ENCODE data around the gene IHH. TPM values are rescaled to one million over a fixed set of nuclear protein-coding genes. Genes with fewer than 3 reads are reported as not detected.

Gene IHH
- total and polyA plus RNA-seq, 2 donors (not counting 1 experiment from before 2014, with no cell fraction given) = 0.15 to 0.22 TPM

DNA sequence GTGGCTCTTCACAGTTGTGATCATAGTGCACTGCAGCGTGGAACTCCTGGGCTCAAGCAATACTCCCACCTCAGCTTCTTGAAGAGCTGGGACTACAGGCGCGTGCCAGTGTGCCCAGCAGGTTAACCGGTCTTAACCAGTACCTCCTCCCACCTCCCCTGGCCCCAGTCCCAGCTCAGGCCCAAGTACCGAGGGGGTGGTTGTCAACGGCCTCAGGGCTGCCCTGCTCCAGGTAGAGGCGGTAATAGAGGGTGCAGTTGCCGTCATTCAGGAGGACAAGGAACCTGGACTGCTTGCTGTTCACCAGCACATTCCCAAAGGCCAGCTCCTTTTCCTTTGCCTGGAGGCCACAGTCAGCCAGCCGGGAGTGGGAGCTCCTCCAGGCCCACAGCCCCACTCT lies 39.1 kb downstream of the IHH start:
- H3K9ac ChIP-seq (ENCODE audit: low read length) = no peak overlapping the region
- H3K4me3 ChIP-seq (ENCODE audit: control extremely low read depth in 1 of 5, extremely low read depth in 1 of 5, insufficient read depth in 1 of 5, low read depth in 2 of 5, low read length in 4 of 5) = no peak overlapping the region
- WGBS (ENCODE audit: insufficient coverage) = 82% methylated on average over 9 of the region's 9 CpGs
- H3K27ac ChIP-seq (ENCODE audit: low read length in 2 of 2) = no peak overlapping the region
- Mint-ChIP-seq H3K9me3 (ENCODE audit: insufficient read depth) (no peaks in the 10 kb centered on the region), H3K4me3 (no peak overlapping the region), H3K27me3 (peaks cover 27% of the 10 kb centered on the region), H3K4me1 (no peaks in the 10 kb centered on the region), H3K27ac (no peak overlapping the region)
- TF ChIP-seq, protein P1, sequence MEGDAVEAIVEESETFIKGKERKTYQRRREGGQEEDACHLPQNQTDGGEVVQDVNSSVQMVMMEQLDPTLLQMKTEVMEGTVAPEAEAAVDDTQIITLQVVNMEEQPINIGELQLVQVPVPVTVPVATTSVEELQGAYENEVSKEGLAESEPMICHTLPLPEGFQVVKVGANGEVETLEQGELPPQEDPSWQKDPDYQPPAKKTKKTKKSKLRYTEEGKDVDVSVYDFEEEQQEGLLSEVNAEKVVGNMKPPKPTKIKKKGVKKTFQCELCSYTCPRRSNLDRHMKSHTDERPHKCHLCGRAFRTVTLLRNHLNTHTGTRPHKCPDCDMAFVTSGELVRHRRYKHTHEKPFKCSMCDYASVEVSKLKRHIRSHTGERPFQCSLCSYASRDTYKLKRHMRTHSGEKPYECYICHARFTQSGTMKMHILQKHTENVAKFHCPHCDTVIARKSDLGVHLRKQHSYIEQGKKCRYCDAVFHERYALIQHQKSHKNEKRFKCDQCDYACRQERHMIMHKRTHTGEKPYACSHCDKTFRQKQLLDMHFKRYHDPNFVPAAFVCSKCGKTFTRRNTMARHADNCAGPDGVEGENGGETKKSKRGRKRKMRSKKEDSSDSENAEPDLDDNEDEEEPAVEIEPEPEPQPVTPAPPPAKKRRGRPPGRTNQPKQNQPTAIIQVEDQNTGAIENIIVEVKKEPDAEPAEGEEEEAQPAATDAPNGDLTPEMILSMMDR (IDR thresholded peaks at IDR 0.05) = no peak
- no peak for TF ChIP-seq EZH2 (IDR thresholded peaks at IDR 0.05; ENCODE audit: borderline replicate concordance, insufficient read depth, low read depth, low read length, poor library complexity, severe bottlenecking)
- H3K27me3 ChIP-seq (replicated peaks in 1 of 4; ENCODE audit: control extremely low read depth in 1 of 4, control insufficient read depth in 3 of 4, insufficient read depth in 4 of 4, low read length in 3 of 4) = peaks cover 0 to 14% (median 1%) of the 10 kb centered on the region in 4 experiments
- H2AFZ ChIP-seq (ENCODE audit: insufficient read depth, low read depth, low read length, poor library complexity, severe bottlenecking) = no peak overlapping the region
- POLR2A ChIA-PET = no interaction called here
- intact Hi-C loops (cut with micrococcal nuclease) = no loop called here
- H3K4me2 ChIP-seq (replicated peaks; ENCODE audit: low read depth, low read length, poor library complexity, severe bottlenecking) = no peak overlapping the region
- H4K20me1 ChIP-seq (ENCODE audit: control insufficient read depth, insufficient read depth, low read length, poor library complexity, severe bottlenecking) = no peaks in the 10 kb centered on the region
- no peaks in the 10 kb centered on the region for H3K36me3 ChIP-seq (replicated peaks in 1 of 2; ENCODE audit: control extremely low read depth in 1 of 2, control insufficient read depth in 1 of 2, extremely low read depth in 1 of 2, insufficient read depth in 2 of 2, low read length in 1 of 2)
- DNase-seq (no peak), ATAC-seq (ENCODE audit: low read depth) (no peak)
- no peaks in the 10 kb centered on the region for H3K9me3 ChIP-seq (ENCODE audit: control extremely low read depth in 1 of 3, control insufficient read depth in 2 of 3, insufficient read depth in 1 of 3, low read length in 2 of 3)
- no peaks in the 10 kb centered on the region for H3K79me2 ChIP-seq (ENCODE audit: control insufficient read depth, insufficient read depth, low read length)
- CTCF ChIA-PET = no interaction called here
- H3K4me1 ChIP-seq (ENCODE audit: control insufficient read depth in 2 of 2, insufficient read depth in 2 of 2, low read length in 2 of 2) = no peaks in the 10 kb centered on the region

DNA sequence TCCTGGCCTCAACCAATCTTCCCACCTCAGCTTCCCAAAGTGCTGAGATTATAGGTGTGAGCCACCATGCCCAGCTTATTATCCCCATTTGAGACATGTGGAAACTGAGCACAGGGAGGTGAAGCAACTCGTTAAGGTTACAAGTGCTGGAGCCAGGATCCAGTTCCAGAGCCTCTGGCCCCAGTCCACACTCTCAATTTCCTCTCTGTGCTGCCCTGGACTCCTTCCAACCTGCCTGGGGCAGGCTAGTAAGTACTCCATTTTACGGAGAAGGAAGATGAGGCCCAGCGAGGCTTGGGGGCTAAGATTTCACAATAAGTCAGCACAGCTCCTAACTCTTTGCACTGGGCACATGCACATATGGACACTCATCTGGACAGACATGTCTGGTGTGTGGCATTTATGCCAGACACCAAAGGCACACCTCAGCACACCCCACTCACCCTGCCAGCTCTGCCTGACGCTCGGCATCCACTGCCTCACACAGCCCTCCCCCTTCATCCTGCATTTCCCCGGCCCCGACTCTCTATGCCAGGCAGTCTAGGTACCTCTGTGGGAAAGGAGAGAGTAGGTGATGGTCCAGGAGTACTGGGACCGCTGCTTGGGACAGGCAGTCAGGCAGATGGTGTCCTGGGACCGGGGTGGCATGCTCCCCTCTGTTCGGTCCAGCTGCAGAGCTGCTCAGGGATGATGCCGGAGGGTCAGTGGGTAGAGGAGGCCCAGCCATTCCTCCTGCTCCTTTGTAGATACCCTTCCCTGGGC lies 39.9 kb downstream of the IHH start:
- CTCF ChIA-PET = interaction anchor here (1.7 kb wide), 1 partner anchor 26 kb away, joined by 5 read pairs; no protein-coding TSS in a partner anchor
- Histone ChIP-seq H3K4me2 (replicated peaks; ENCODE audit: low read depth, low read length, poor library complexity, severe bottlenecking) (no peak overlapping the region), H3K4me1 (ENCODE audit: control insufficient read depth in 2 of 2, insufficient read depth in 2 of 2, low read length in 2 of 2) (no peaks in the 10 kb centered on the region), H3K9me3 (ENCODE audit: control extremely low read depth in 1 of 3, control insufficient read depth in 2 of 3, insufficient read depth in 1 of 3, low read length in 2 of 3) (no peaks in the 10 kb centered on the region), H3K27ac (ENCODE audit: low read length in 2 of 2) (no peak overlapping the region), H4K20me1 (ENCODE audit: control insufficient read depth, insufficient read depth, low read length, poor library complexity, severe bottlenecking) (no peaks in the 10 kb centered on the region), H3K36me3 (replicated peaks in 1 of 2; ENCODE audit: control extremely low read depth in 1 of 2, control insufficient read depth in 1 of 2, extremely low read depth in 1 of 2, insufficient read depth in 2 of 2, low read length in 1 of 2) (no peaks in the 10 kb centered on the region), H3K4me3 (ENCODE audit: control extremely low read depth in 1 of 5, extremely low read depth in 1 of 5, insufficient read depth in 1 of 5, low read depth in 2 of 5, low read length in 4 of 5) (no peak overlapping the region), H3K27me3 (replicated peaks in 1 of 4; ENCODE audit: control extremely low read depth in 1 of 4, control insufficient read depth in 3 of 4, insufficient read depth in 4 of 4, low read length in 3 of 4) (peaks cover 0 to 14% (median 1%) of the 10 kb centered on the region in 4 experiments), H3K79me2 (ENCODE audit: control insufficient read depth, insufficient read depth, low read length) (no peaks in the 10 kb centered on the region), H2AFZ (ENCODE audit: insufficient read depth, low read depth, low read length, poor library complexity, severe bottlenecking) (no peak overlapping the region), H3K9ac (ENCODE audit: low read length) (no peak overlapping the region)
- Mint-ChIP-seq H3K9me3 (ENCODE audit: insufficient read depth) (no peaks in the 10 kb centered on the region), H3K27me3 (peaks cover 32% of the 10 kb centered on the region), H3K4me1 (no peaks in the 10 kb centered on the region), H3K27ac (no peak overlapping the region), H3K4me3 (no peak overlapping the region)
- ATAC-seq (ENCODE audit: low read depth) (no peak), DNase-seq (no peak)
- TF ChIP-seq, protein P1 (IDR thresholded peaks at IDR 0.05) = no peak
- no peak for TF ChIP-seq EZH2 (IDR thresholded peaks at IDR 0.05; ENCODE audit: borderline replicate concordance, insufficient read depth, low read depth, low read length, poor library complexity, severe bottlenecking)
- 84% methylated on average over 5 of the region's 11 CpGs for WGBS (ENCODE audit: insufficient coverage)
- intact Hi-C loops (cut with micrococcal nuclease) = no loop called here
- POLR2A ChIA-PET = no interaction called here

All from B cell (primary cell).